HG02852 (cell line): Measurements from ENCODE around the gene FCN3.

Source experiments
- ATAC-seq: cut with Tn5 transposase; IDR thresholded peaks from one replicate; pipeline ENCODE4 v1.9.1; 2021; ENCODE audit warnings: mild to moderate bottlenecking, moderate library complexity; ENCODE audit not compliant: unreplicated experiment

FCN3 gene

GRCh38 chr1:27361044-27361402, 13.6 kb downstream of the FCN3 start:
- no peak for ATAC-seq

- ATAC-seq: no peak
Measured at GRCh38 chr1:27360159-27361043, 14.2 kb downstream of the FCN3 start.

- no peak for ATAC-seq
Measured at GRCh38 chr1:27359822-27360158, 14.8 kb downstream of the FCN3 start.

- no peak for ATAC-seq
Measured at GRCh38 chr1:27358928-27359313, 15.7 kb downstream of the FCN3 start.

- no peak for ATAC-seq
Measured at GRCh38 chr1:27358038-27358927, 16.3 kb downstream of the FCN3 start.

- ATAC-seq: no peak
Measured at GRCh38 chr1:27357281-27358037, 17.2 kb downstream of the FCN3 start.

GRCh38 chr1:27356619-27357280, 17.9 kb downstream of the FCN3 start:
- no peak for ATAC-seq

GRCh38 chr1:27356277-27356618, 18.4 kb downstream of the FCN3 start:
- ATAC-seq: no peak

GRCh38 chr1:27355683-27356082, 18.9 kb downstream of the FCN3 start:
- no peak for ATAC-seq

GRCh38 chr1:27353629-27354028, 21.0 kb downstream of the FCN3 start:
- ATAC-seq: no peak

GRCh38 chr1:27353166-27353565, 21.5 kb downstream of the FCN3 start:
- no peak for ATAC-seq

- ATAC-seq: no peak
Measured at GRCh38 chr1:27351541-27352107, 23.0 kb downstream of the FCN3 start.

- no peak for ATAC-seq
Measured at GRCh38 chr1:27350663-27351540, 23.7 kb downstream of the FCN3 start.

- ATAC-seq: no peak
Measured at GRCh38 chr1:27349784-27350662, 24.6 kb downstream of the FCN3 start.

- ATAC-seq: no peak
Measured at GRCh38 chr1:27348861-27349783, 25.5 kb downstream of the FCN3 start.

GRCh38 chr1:27346991-27347624, 27.5 kb downstream of the FCN3 start:
- ATAC-seq: no peak

- no peak for ATAC-seq
Measured at GRCh38 chr1:27346357-27346756, 28.3 kb downstream of the FCN3 start.
